Measurements from ENCODE around the gene SAMD4B. TPM values are rescaled to one million over a fixed set of nuclear protein-coding genes. Genes with fewer than 3 reads are reported as not detected.

SAMD4B gene
- total RNA-seq, 4 donors from 2014 or later = 49.1 to 131 (median 75.2) TPM

DNA sequence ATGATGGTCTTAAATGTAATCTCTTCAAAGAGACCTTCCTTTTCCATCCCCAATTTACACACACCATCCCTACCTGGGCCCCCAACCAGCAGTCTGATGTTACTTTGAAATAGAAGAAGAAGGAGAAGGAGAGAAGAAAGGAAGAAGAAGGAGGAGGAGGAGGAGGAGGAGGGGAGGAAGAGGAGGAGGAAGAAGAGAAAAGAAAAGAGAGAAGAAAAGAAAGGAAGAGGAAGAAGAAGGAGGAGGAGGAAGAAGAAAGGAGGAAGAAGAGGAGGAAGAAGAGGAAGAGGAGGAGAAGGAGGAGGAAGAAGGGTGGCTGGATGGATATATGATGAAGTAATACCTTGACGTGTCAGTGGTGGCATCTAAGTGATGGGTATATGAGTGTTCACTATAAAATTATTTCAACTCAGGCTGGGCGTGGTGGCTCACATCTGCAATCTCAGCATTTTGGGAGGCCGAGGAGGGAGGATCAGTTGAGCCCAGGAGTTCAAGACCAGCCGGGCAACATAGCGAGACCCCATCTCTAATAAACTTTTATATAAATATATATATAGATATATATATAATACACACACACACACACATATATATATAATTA is 17.9 kb upstream of the SAMD4B start:
- no peak for DNase-seq
- TF ChIP-seq, protein P1, sequence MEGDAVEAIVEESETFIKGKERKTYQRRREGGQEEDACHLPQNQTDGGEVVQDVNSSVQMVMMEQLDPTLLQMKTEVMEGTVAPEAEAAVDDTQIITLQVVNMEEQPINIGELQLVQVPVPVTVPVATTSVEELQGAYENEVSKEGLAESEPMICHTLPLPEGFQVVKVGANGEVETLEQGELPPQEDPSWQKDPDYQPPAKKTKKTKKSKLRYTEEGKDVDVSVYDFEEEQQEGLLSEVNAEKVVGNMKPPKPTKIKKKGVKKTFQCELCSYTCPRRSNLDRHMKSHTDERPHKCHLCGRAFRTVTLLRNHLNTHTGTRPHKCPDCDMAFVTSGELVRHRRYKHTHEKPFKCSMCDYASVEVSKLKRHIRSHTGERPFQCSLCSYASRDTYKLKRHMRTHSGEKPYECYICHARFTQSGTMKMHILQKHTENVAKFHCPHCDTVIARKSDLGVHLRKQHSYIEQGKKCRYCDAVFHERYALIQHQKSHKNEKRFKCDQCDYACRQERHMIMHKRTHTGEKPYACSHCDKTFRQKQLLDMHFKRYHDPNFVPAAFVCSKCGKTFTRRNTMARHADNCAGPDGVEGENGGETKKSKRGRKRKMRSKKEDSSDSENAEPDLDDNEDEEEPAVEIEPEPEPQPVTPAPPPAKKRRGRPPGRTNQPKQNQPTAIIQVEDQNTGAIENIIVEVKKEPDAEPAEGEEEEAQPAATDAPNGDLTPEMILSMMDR (IDR thresholded peaks at IDR 0.05) = no peak
- TF ChIP-seq POLR2A (IDR thresholded peaks at IDR 0.05) = no peak
- Histone ChIP-seq H3K36me3 (no peaks in the 10 kb centered on the region), H3K4me3 (no peak overlapping the region), H3K27me3 (peaks cover 0 to 7% (median 0%) of the 10 kb centered on the region in 4 donors), H3K9me3 (no peaks in the 10 kb centered on the region), H3K4me1 (peaks cover 4 to 24% (median 8%) of the 10 kb centered on the region in 3 donors), H3K27ac (no peak overlapping the region)
- intact Hi-C loops (cut with DNase I) = loop anchor here (10.0 kb wide), 1 partner anchor 360 kb away; no protein-coding TSS in a partner anchor
- 62 to 72% methylated on average over 5 of the region's 5 CpGs for WGBS, 2 donors

DNA sequence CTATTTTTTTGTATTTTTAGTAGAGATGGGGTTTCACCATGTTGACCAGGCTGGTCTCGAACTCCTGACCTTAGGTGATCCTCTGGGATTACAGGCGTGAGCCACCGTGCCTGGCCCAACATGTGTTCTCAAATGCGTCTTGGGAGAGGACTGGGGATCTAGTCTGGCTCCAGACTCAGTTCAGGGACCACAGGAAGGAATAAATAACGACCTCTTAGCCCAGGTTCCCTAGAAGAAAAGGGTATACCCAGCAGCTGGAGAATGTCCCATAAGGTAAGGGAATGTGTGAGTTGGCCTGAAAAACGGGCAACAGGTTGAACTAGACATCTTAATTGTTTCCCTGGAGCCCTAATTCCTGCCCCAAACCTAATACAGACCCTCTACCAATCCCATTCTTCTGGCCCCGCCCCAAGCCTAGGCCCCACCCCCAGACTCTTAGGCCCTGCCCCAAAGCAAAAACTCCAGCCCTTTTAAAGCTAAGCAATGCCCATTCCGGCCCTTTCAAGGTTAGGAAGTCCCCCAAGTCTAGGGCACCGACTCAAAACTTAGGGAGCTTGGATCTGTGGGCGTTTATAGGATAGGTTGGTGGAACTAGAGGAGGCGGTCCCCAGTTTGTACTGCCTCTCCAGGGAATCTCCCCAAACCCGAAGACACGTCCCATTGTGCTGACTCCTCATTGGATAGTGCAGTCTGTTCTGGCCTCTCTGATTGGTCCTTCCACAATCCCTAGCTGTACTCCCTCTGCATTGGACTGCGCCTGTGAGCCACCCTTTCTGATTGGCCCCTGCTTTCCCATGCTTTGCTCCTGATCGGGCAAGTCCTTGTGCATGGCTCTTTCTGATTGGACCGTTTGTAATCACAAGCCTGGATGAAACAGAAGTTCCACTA is 16.2 kb upstream of the SAMD4B start:
- DNase-seq = no peak
- Histone ChIP-seq H3K4me1 (peaks cover 0 to 10% (median 0%) of the 10 kb centered on the region in 3 donors), H3K4me3 (no peak overlapping the region), H3K27me3 (peaks cover 0 to 4% (median 0%) of the 10 kb centered on the region in 4 donors), H3K9me3 (no peaks in the 10 kb centered on the region), H3K36me3 (no peaks in the 10 kb centered on the region), H3K27ac (no peak overlapping the region)
- intact Hi-C loops (cut with DNase I) = loop anchor here (5.0 to 10.0 kb wide), 2 partner anchors 204 to 361 kb away; no protein-coding TSS in a partner anchor
- WGBS, 2 donors = 65 to 76% methylated on average over 13 to 15 of the region's 16 CpGs
- TF ChIP-seq, protein P1 (IDR thresholded peaks at IDR 0.05) = no peak
- TF ChIP-seq POLR2A (IDR thresholded peaks at IDR 0.05) = no peak

DNA sequence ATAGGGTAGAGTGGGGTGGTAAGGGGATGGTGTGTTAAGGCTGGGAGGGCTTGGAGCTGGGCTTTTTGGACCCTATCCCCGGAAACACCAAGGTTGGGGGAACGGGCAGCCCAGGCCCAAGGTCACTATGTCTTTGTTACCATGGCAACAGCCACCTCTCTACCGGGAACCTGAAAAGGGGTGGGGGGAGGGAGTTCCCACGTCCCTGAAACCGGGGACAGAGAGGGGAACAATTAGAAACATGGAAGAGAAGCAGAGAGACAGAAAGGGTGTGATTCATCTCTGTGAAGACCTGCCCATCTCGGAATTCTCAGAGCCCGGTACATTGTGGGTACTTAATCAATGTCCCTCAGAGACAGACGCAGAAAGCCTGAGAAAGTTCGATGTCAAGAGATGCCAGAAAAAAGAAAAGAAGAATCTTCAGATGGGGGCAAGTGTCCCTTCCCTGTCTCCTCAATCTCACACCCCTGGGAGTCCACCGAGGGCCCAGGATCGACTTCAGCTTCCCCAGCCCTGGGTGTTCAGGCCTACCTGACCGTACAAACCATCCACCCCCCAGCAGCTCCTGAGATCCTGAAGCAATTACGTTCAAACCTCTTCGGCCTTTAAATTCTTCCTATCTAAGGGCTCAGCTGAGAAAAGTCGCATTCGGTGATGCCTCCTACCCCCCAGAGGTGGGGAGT is 14.7 kb upstream of the SAMD4B start:
- Histone ChIP-seq H3K27me3 (peaks cover 0 to 4% (median 0%) of the 10 kb centered on the region in 4 donors), H3K4me3 (no peak overlapping the region), H3K27ac (no peak overlapping the region), H3K4me1 (peaks cover 0 to 8% (median 0%) of the 10 kb centered on the region in 3 donors), H3K9me3 (no peaks in the 10 kb centered on the region), H3K36me3 (no peaks in the 10 kb centered on the region)
- WGBS, 2 donors = 64 to 73% methylated on average over 15 to 16 of the region's 16 CpGs
- no peak for TF ChIP-seq POLR2A (IDR thresholded peaks at IDR 0.05)
- TF ChIP-seq, protein P1 (IDR thresholded peaks at IDR 0.05) = no peak
- intact Hi-C loops (cut with DNase I) = loop anchor here (5.0 to 10.0 kb wide), 2 partner anchors 205 to 363 kb away; no protein-coding TSS in a partner anchor
- no peak for DNase-seq

DNA sequence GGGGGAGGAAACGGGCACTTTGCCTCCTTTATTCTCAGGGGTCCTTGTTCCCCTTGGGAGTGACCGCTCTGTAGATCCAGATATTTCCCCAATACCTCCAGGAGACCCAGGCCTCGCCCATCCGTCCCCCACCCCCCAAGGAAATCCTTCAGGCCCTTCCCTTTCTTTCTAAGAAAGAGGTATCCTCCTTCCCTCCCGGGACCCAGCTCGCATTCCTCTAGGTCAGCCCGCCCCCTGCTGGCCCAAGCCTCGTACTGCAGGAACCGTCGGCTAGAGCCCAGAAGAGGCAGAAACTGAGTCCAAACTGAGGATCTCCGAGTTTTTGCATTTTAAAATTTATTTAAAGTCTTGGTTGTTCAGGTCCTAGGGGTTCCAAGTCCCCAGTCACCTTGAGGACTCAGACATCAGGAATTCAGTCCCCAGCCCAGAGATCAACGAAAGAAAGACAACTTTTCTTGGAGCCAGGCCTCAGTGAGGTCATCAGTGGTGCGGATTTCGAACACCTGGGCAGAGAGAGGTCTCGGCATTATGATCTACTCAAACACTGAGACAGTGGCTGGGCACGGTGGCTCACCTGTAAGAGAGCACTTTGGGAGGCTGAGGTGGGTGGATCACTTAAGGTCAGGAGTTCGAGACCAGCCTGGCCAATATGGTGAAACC is 14.0 kb upstream of the SAMD4B start:
- no peak overlapping the region for H3K27ac ChIP-seq
- TF ChIP-seq, protein P1 (IDR thresholded peaks at IDR 0.05) = peak; percentile 82 to 98 (median 97)
- TF ChIP-seq POLR2A (IDR thresholded peaks at IDR 0.05) = no peak
- H3K36me3 ChIP-seq = no peaks in the 10 kb centered on the region
- intact Hi-C loops (cut with DNase I) = loop anchor here (5.0 to 10.0 kb wide), 2 partner anchors 206 to 363 kb away; no protein-coding TSS in a partner anchor
- H3K9me3 ChIP-seq = no peaks in the 10 kb centered on the region
- H3K4me3 ChIP-seq = no peak overlapping the region
- peaks cover 0 to 4% (median 0%) of the 10 kb centered on the region in 4 donors for H3K27me3 ChIP-seq
- WGBS, 2 donors = 27 to 41% methylated on average over 12 to 14 of the region's 17 CpGs
- DNase-seq = no peak
- H3K4me1 ChIP-seq = peaks cover 0 to 8% (median 0%) of the 10 kb centered on the region in 3 donors
